ENCODE data around the gene SERPINB6. TPM values are rescaled to one million over a fixed set of nuclear protein-coding genes. Genes with fewer than 3 reads are reported as not detected.
"Not testable (repeated sequence)": the region's sequence is repeated elsewhere in the genome, so short reads cannot be mapped to it uniquely, and the experiment has no call there.

The SERPINB6 gene
- polyA plus RNA-seq, 2 of the 4 experiments (the other 2 are of a cell fraction) = 104 to 126 TPM

DNA sequence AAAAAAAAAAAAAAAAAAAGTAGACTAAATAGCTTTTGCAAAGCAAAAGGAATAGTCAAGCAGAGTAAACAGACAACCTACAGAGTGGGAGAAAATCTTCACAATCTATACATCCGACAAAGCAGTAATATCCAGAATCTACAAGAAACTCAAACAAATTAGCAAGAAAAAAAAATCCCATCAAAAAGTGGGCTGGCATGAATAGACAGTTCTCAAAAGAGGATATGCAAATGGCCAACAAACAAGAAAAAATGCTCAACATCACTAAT is 786 bp upstream of the SERPINB6 start:
- peak overlapping the region; percentile 88 to 99 for H3K27ac ChIP-seq
- H3K9me3 ChIP-seq; FAIRE-seq; DNase-seq (ENCODE audit: low read depth in 1 of 2, low spot score in 1 of 2); ATAC-seq: not testable (repeated sequence)
- H3K4me1 ChIP-seq = peaks cover 25% of the 10 kb centered on the region
- POLR2A ChIA-PET = interaction anchor here (0.6 to 1.6 kb wide), 7 partner anchors 11 to 207 kb away, joined by 3 to 35 read pairs (median 3); partner anchors contain the start of gene WRNIP1
- peak overlapping the region; percentile 83 for H3K4me2 ChIP-seq
- CTCF ChIA-PET = interaction anchor here (0.7 to 1.6 kb wide), 7 partner anchors 11 to 816 kb away, joined by 3 to 10 read pairs (median 3); no protein-coding TSS in a partner anchor
- peak overlapping the region; percentile 86 for H3K4me3 ChIP-seq
- WGBS (ENCODE audit: missing lambda C conversion rate) = 36% methylated on average over 1 of the region's 1 CpG

DNA sequence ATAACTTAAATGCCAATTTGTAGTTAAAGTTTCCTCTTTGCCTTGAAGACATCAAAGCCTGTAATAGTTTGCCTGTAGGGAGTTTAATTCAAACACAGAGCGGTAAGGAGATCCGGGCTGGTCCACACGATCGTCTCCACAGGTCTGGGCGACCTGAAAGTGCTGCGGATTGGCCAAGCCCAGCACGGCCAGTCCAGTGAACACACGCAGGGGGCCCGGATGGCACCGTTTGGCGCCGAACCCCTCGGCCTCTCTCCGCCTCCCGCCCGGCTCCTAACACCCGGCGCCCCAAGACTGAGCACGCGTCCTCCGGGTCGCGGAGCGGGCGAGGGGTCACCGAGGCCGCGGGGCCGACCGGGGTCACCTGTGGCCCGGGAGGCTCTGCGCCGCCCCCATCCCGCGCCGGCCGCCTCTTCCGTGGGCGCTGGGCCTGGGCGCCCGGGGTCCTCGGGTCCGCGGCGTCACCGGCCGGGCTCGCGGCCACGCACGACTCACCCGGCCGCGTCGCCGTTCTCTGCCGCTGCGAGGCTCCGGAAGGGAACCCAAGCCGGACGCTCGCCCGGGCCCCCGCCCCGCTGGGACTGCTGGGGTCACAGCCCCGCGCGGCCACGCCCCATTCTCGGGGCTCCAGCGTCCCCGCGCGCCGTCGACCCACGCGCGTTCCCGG is 481 bp downstream of the SERPINB6 start:
- FAIRE-seq = no peak
- Histone ChIP-seq H3K27ac (peak overlapping the region; percentile 88 to 99), H3K4me3 (peak overlapping the region; percentile 86), H3K9me3 (no peaks in the 10 kb centered on the region), H3K4me2 (peak overlapping the region; percentile 83), H3K4me1 (peaks cover 12% of the 10 kb centered on the region; the same call in 2 of the 3 replicates)
- DNase-seq (ENCODE audit: low read depth in 1 of 2, low spot score in 1 of 2) = peak; percentile 41 to 57
- peak; percentile 34 to 61; a peak in 2 of 5 replicates for TF ChIP-seq JUN (IDR thresholded peaks at IDR 0.05)
- TF ChIP-seq, protein P1, sequence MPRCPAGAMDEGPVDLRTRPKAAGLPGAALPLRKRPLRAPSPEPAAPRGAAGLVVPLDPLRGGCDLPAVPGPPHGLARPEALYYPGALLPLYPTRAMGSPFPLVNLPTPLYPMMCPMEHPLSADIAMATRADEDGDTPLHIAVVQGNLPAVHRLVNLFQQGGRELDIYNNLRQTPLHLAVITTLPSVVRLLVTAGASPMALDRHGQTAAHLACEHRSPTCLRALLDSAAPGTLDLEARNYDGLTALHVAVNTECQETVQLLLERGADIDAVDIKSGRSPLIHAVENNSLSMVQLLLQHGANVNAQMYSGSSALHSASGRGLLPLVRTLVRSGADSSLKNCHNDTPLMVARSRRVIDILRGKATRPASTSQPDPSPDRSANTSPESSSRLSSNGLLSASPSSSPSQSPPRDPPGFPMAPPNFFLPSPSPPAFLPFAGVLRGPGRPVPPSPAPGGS (IDR thresholded peaks at IDR 0.05) = 0 out of 3 replicates have a peak, but pooled peaks have one; percentile 37
- TF ChIP-seq, protein P2, sequence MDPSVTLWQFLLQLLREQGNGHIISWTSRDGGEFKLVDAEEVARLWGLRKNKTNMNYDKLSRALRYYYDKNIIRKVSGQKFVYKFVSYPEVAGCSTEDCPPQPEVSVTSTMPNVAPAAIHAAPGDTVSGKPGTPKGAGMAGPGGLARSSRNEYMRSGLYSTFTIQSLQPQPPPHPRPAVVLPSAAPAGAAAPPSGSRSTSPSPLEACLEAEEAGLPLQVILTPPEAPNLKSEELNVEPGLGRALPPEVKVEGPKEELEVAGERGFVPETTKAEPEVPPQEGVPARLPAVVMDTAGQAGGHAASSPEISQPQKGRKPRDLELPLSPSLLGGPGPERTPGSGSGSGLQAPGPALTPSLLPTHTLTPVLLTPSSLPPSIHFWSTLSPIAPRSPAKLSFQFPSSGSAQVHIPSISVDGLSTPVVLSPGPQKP (IDR thresholded peaks at IDR 0.05; ENCODE audit: low read depth, low read length) = no peak
- WGBS (ENCODE audit: missing lambda C conversion rate) = 3% methylated on average over 14 of the region's 80 CpGs
- peak; percentile 87 to 89 for ATAC-seq
- ChIA-PET POLR2A (interaction anchor here (0.6 to 1.6 kb wide), 4 partner anchors 17 to 125 kb away, joined by 3 to 35 read pairs (median 6); no protein-coding TSS in a partner anchor), CTCF (interaction anchor here (1.3 to 1.6 kb wide), 4 partner anchors 14 to 21 kb away, joined by 3 to 10 read pairs (median 6); no protein-coding TSS in a partner anchor)

DNA sequence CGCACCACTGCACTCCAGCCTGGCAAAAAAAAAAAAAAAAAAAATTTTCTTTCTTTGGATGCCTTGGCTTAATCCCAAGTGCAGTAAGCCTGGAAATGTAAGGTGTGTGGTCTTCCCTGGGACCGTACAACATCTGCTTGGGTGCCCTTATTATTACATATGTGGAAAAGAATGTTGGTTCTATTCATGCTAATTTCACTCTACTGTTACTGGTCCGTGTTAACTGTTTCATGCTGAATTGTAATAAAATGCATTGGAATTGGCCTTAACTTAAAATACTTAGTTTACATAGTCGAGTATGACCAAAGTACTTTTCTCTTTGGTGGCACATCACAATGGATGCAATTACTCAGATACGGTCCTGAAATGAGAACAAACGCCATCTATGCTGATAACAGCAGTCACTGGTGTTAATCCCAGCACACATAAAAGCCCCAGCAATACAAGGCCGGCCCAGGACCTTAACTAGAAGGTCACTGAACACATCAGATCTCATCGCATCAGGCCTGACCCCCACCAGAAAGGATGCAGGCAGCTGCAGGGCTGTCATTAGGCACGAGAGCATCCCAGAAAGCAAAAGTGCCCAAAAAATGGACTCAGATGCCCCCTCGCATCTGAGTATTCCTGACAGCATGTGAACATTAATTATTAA is 1.2 kb downstream of the SERPINB6 start:
- peak overlapping the region; percentile 86 for H3K4me3 ChIP-seq
- DNase-seq (ENCODE audit: low read depth in 1 of 2, low spot score in 1 of 2) (no peak), ATAC-seq (peak in 1 of 2 experiments; percentile 14; a peak in 3 of 6 replicates), FAIRE-seq (no peak)
- H3K4me2 ChIP-seq = peak overlapping the region; percentile 83
- peaks cover 11% of the 10 kb centered on the region; the same call in 2 of the 3 replicates for H3K4me1 ChIP-seq
- TF ChIP-seq, protein P3, sequence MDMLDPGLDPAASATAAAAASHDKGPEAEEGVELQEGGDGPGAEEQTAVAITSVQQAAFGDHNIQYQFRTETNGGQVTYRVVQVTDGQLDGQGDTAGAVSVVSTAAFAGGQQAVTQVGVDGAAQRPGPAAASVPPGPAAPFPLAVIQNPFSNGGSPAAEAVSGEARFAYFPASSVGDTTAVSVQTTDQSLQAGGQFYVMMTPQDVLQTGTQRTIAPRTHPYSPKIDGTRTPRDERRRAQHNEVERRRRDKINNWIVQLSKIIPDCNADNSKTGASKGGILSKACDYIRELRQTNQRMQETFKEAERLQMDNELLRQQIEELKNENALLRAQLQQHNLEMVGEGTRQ (IDR thresholded peaks at IDR 0.05) = no peak
- TF ChIP-seq, protein P4, sequence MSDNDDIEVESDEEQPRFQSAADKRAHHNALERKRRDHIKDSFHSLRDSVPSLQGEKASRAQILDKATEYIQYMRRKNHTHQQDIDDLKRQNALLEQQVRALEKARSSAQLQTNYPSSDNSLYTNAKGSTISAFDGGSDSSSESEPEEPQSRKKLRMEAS (IDR thresholded peaks at IDR 0.05) = no peak
- TF ChIP-seq EHMT2 (IDR thresholded peaks at IDR 0.05; ENCODE audit: low read depth) (no peak), HOXA7 (CRISPR knock-in tag; IDR thresholded peaks at IDR 0.05) (no peak), HOXB13 (CRISPR knock-in tag; IDR thresholded peaks at IDR 0.05; ENCODE audit: low read depth) (no peak), GATA3 (IDR thresholded peaks at IDR 0.05; ENCODE audit: borderline replicate concordance) (no peak), CEBPB (IDR thresholded peaks at IDR 0.05) (no peak), RNF2 (IDR thresholded peaks at IDR 0.05; ENCODE audit: borderline replicate concordance, low read depth) (no peak), EHF (CRISPR knock-in tag; IDR thresholded peaks at IDR 0.05) (no peak)
- H3K9me3 ChIP-seq = no peaks in the 10 kb centered on the region
- H3K27ac ChIP-seq = peak overlapping the region; percentile 88 to 99
- WGBS (ENCODE audit: missing lambda C conversion rate) = 29% methylated on average over 10 of the region's 10 CpGs
- ChIA-PET CTCF (no interaction called here), POLR2A (no interaction called here)

DNA sequence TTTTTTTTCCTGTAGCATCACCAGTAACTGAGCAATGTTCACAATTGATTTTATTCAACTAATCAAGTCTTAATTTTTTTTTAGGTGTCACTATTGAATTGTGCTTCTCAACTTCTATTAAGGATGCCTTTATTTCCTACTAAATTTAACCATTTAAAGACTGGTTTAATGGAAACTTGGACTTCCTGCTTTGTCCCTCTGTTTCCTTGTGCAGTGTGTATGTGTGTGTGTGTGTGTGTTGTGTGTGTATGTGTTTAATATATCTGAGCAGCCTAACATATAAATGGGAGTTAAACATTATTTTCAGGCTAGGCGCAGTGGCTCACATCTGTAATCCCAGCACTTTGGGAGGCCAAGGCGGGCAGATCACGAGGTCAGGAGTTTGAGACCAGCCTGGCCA is 1.8 kb downstream of the SERPINB6 start:
- H3K4me2 ChIP-seq = peak overlapping the region; percentile 83; the same call in 2 of the 3 replicates
- no peak for TF ChIP-seq NPAS2 (CRISPR knock-in tag; IDR thresholded peaks at IDR 0.05; ENCODE audit: borderline replicate concordance)
- POLR2A ChIA-PET = no interaction called here
- no peak overlapping the region for H3K4me3 ChIP-seq
- CTCF ChIA-PET = interaction anchor here (0.9 to 2.0 kb wide), 2 partner anchors 17 to 20 kb away, joined by 4 to 6 read pairs; no protein-coding TSS in a partner anchor
- no peaks in the 10 kb centered on the region for H3K9me3 ChIP-seq
- H3K4me1 ChIP-seq = peaks cover 11% of the 10 kb centered on the region; the same call in 2 of the 3 replicates
- H3K27ac ChIP-seq = no peak overlapping the region
- DNase-seq (ENCODE audit: low read depth in 1 of 2, low spot score in 1 of 2) (no peak), ATAC-seq (no peak), FAIRE-seq (no peak)
- WGBS (ENCODE audit: missing lambda C conversion rate) = 87% methylated on average over 3 of the region's 3 CpGs

All from A549 (cell line).